B cell (primary cell): ENCODE measurements around the gene SNX11. TPM values are rescaled to one million over a fixed set of nuclear protein-coding genes. Genes with fewer than 3 reads are reported as not detected.

ENCODE experiments used
- ATAC-seq: fragments of 200-7000 bp; cut with Tn5 transposase; one replicate; pipeline ENCODE4 v1.10.0; 2021; ENCODE audit warnings: low read depth, mild to moderate bottlenecking, moderate number of reproducible peaks, moderate library complexity
- CTCF ChIA-PET: fragments of 350-600 bp; sonication (Branson Sonifier 250); formaldehyde crosslinking; loops from one replicate; lab custom pipeline; 2021; ENCODE audit warnings: antibody characterized with exemption, inconsistent platforms; lab: Charles Lee
- POLR2A ChIA-PET: fragments of 350-600 bp; sonication (Branson Sonifier 250); formaldehyde crosslinking; loops from one replicate; lab custom pipeline; 2021; ENCODE audit warnings: antibody characterized with exemption; lab: Charles Lee
- DNase-seq: peaks from one replicate; pipeline ENCODE4 v3.0.0; 2013
- H2AFZ ChIP-seq: 2 replicates; pipeline ENCODE4 v1.6.1; 2012; ENCODE audit warnings: mild to moderate bottlenecking, low read depth, low read length; ENCODE audit not compliant: insufficient read depth, poor library complexity, severe bottlenecking
- H3K27ac ChIP-seq, 2 donors: 1 replicate in 1 of 2; 2 replicates in 1 of 2; pipeline ENCODE4 v1.5.1; 2012 to 2013; ENCODE audit warnings: low read length in 2 of 2, mild to moderate bottlenecking in 2 of 2, moderate library complexity in 1 of 2
- H3K27me3 ChIP-seq, 4 experiments: fragments of 200-600 bp in 1 of 4; sonication (generic) in 1 of 4; replicated peaks in 1 of 4; 1 replicate in 2 of 4; 2 replicates in 2 of 4; pipeline versions ENCODE4 v1.6.1 to v1.7.0; 2013 to 2016; ENCODE audit warnings: low read length in 3 of 4, mild to moderate bottlenecking in 2 of 4, mixed read lengths in 1 of 4, moderate library complexity in 1 of 4; ENCODE audit not compliant: insufficient read depth in 4 of 4, control insufficient read depth in 3 of 4; ENCODE audit errors: control extremely low read depth in 1 of 4
- H3K36me3 ChIP-seq, 2 experiments: replicated peaks in 1 of 2; 1 replicate in 1 of 2; 2 replicates in 1 of 2; pipeline versions ENCODE4 v1.6.1 to v1.7.1; 2013; ENCODE audit warnings: low read length in 1 of 2; ENCODE audit not compliant: insufficient read depth in 2 of 2, control insufficient read depth in 1 of 2; ENCODE audit errors: control extremely low read depth in 1 of 2, extremely low read depth in 1 of 2
- H3K4me1 ChIP-seq, 2 donors: fragments of 200-600 bp in 1 of 2; sonication (generic) in 1 of 2; 1 replicate in 1 of 2; 2 replicates in 1 of 2; pipeline versions ENCODE4 v1.5.1 to v1.6.1; 2013 to 2017; ENCODE audit warnings: low read length in 2 of 2; ENCODE audit not compliant: control insufficient read depth in 2 of 2, insufficient read depth in 2 of 2
- H3K4me2 ChIP-seq: replicated peaks from 2 replicates; pipeline ENCODE3; 2012; ENCODE audit warnings: mild to moderate bottlenecking, low read depth, low read length; ENCODE audit not compliant: poor library complexity, severe bottlenecking
- H3K4me3 ChIP-seq, 5 experiments: fragments of 200-600 bp in 1 of 5; sonication (generic) in 1 of 5; 1 replicate in 3 of 5; 2 replicates in 2 of 5; pipeline versions ENCODE4 v1.5.1 to v1.7.0; 2011 to 2016; ENCODE audit warnings: low read length in 4 of 5, mild to moderate bottlenecking in 4 of 5, low read depth in 2 of 5, control low read depth in 1 of 5, moderate library complexity in 1 of 5; ENCODE audit not compliant: insufficient read depth in 1 of 5; ENCODE audit errors: control extremely low read depth in 1 of 5, extremely low read depth in 1 of 5
- H3K79me2 ChIP-seq: fragments of 200-600 bp; sonication (generic); one replicate; pipeline ENCODE4 v1.6.0; 2016; ENCODE audit warnings: low read length; ENCODE audit not compliant: control insufficient read depth, insufficient read depth
- H3K9ac ChIP-seq: fragments of 200-600 bp; sonication (generic); 2 replicates; pipeline ENCODE4 v1.6.1; 2017; ENCODE audit warnings: mild to moderate bottlenecking, low read length, moderate library complexity
- H3K9me3 ChIP-seq, 3 donors: one replicate each; pipeline versions ENCODE4 v1.6.1 to v1.7.1; 2013; ENCODE audit warnings: low read length in 2 of 3; ENCODE audit not compliant: control insufficient read depth in 2 of 3, insufficient read depth in 1 of 3; ENCODE audit errors: control extremely low read depth in 1 of 3
- H4K20me1 ChIP-seq: 2 replicates; pipeline ENCODE4 v1.6.0; 2012; ENCODE audit warnings: mild to moderate bottlenecking, low read length; ENCODE audit not compliant: insufficient read depth, control insufficient read depth, poor library complexity, severe bottlenecking
- H3K27ac Mint-ChIP-seq: one replicate; pipeline ENCODE4 v1.8.0; 2021; ENCODE audit warnings: mixed read lengths
- H3K27me3 Mint-ChIP-seq: one replicate; pipeline ENCODE4 v1.8.0; 2021; ENCODE audit warnings: mixed read lengths
- H3K4me1 Mint-ChIP-seq: one replicate; pipeline ENCODE4 v1.8.0; 2021; ENCODE audit warnings: mixed read lengths
- H3K4me3 Mint-ChIP-seq: one replicate; pipeline ENCODE4 v1.8.0; 2021; ENCODE audit warnings: mixed read lengths
- H3K9me3 Mint-ChIP-seq: one replicate; pipeline ENCODE4 v1.8.0; 2022; ENCODE audit warnings: mixed read lengths; ENCODE audit not compliant: insufficient read depth
- EZH2 ChIP-seq: IDR thresholded peaks from 2 replicates; pipeline ENCODE4 v1.6.1; 2012; ENCODE audit warnings: borderline replicate concordance, low read depth, mild to moderate bottlenecking, moderate library complexity, low read length; ENCODE audit not compliant: insufficient read depth, poor library complexity, severe bottlenecking
- WGBS: methylation state at CpG from one replicate; pipeline ENCODE4 v1.1.5; 2013; ENCODE audit warnings: missing lambda C conversion rate; ENCODE audit not compliant: insufficient coverage; 5-methylcytosine and 5-hydroxymethylcytosine counted together
- intact Hi-C: fragments of 100-400 bp; cut with micrococcal nuclease; formaldehyde crosslinking; loops from one replicate; pipeline ENCODE4 v1.10.0; 2022
- polyA plus RNA-seq: library from polyadenylated mRNA; depleted of rRNA; stranded (reverse); fragments of >200 nt; gene quantifications from 2 replicates; pipeline ENCODE4 v1.2.3, GENCODE V29; 2012
- total RNA-seq, 2 donors: library from RNA; stranded (reverse); fragments of 120-200 nt in 1 of 2; gene quantifications; 1 replicate in 1 of 2; 2 replicates in 1 of 2; pipeline versions ENCODE4 v1.2.3 to v1.2.4, GENCODE V29; 2013 to 2022
- TF ChIP-seq, protein P1 (sequence below): fragments of 200-600 bp; IDR thresholded peaks from one replicate; pipeline ENCODE4 v1.8.0; 2022; ENCODE audit warnings: antibody characterized with exemption, mild to moderate bottlenecking

Gene SNX11
- total and polyA plus RNA-seq, 2 donors (not counting 1 experiment from before 2014, with no cell fraction given) = 25.6 to 42.0 TPM

GRCh38 chr17:48128400-48128799, 20.8 kb downstream of the SNX11 start:
- no peaks in the 10 kb centered on the region for H3K9me3 ChIP-seq
- no peaks in the 10 kb centered on the region for H3K27me3 ChIP-seq
- H3K27ac ChIP-seq = no peak overlapping the region
- no peaks in the 10 kb centered on the region for H3K4me1 ChIP-seq
- ChIA-PET CTCF (interaction anchor here (1.6 to 9.4 kb wide), 6 partner anchors 16 to 102 kb away, joined by 3 to 237 read pairs (median 24); partner anchors contain the start of gene SNX11), POLR2A (no interaction called here)
- no peak for ATAC-seq
- TF ChIP-seq EZH2 = no peak
- TF ChIP-seq, protein P1, sequence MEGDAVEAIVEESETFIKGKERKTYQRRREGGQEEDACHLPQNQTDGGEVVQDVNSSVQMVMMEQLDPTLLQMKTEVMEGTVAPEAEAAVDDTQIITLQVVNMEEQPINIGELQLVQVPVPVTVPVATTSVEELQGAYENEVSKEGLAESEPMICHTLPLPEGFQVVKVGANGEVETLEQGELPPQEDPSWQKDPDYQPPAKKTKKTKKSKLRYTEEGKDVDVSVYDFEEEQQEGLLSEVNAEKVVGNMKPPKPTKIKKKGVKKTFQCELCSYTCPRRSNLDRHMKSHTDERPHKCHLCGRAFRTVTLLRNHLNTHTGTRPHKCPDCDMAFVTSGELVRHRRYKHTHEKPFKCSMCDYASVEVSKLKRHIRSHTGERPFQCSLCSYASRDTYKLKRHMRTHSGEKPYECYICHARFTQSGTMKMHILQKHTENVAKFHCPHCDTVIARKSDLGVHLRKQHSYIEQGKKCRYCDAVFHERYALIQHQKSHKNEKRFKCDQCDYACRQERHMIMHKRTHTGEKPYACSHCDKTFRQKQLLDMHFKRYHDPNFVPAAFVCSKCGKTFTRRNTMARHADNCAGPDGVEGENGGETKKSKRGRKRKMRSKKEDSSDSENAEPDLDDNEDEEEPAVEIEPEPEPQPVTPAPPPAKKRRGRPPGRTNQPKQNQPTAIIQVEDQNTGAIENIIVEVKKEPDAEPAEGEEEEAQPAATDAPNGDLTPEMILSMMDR = no peak
- Mint-ChIP-seq H3K4me1 (peaks cover 3% of the 10 kb centered on the region), H3K27ac (no peak overlapping the region), H3K9me3 (no peaks in the 10 kb centered on the region), H3K4me3 (no peak overlapping the region), H3K27me3 (no peaks in the 10 kb centered on the region)
- peaks cover 0 to 27% of the 10 kb centered on the region in 2 experiments for H3K36me3 ChIP-seq
- no CpG with 5 or more reads among the region's 5 CpGs for WGBS
- no peak overlapping the region for H2AFZ ChIP-seq
- no peak overlapping the region for H3K4me3 ChIP-seq
- H3K79me2 ChIP-seq = no peaks in the 10 kb centered on the region
- intact Hi-C loops = no loop called here
- no peak overlapping the region for H3K9ac ChIP-seq
- no peaks in the 10 kb centered on the region for H4K20me1 ChIP-seq
- no peak overlapping the region for H3K4me2 ChIP-seq
- DNase-seq = no peak

DNA sequence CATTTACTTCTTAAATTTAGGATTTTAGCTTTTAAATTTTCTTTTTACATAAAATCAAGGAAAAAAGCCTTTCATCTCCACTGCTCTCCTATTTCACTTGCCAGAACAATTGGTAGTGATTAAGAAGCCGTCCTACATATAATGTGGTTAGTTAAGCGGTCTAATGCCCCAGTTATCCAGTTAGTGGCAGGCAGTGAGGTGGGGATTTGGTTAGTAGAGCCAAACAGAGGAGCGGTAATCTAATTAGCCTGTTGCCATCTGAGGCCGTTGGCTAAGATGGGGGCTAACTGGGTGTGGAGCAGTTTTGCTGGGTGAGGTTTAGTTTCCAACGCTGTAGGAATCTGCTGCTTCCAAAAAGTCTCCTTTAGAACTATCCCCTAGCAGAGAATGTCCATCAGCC, 22.4 kb downstream of the SNX11 start:
- intact Hi-C loops = loop anchor here (2.0 kb wide), 1 partner anchor 19 kb away; no protein-coding TSS in a partner anchor
- no peak for TF ChIP-seq EZH2
- TF ChIP-seq, protein P1 = no peak
- ChIA-PET CTCF (interaction anchor here (1.2 to 9.4 kb wide), 11 partner anchors 11 to 127 kb away, joined by 3 to 237 read pairs (median 15); partner anchors contain the start of gene SNX11), POLR2A (no interaction called here)
- H3K27ac Mint-ChIP-seq = no peak overlapping the region
- Histone ChIP-seq H4K20me1 (no peaks in the 10 kb centered on the region), H3K4me2 (no peak overlapping the region), H3K27me3 (no peaks in the 10 kb centered on the region), H3K27ac (no peak overlapping the region), H3K79me2 (no peaks in the 10 kb centered on the region), H3K4me1 (no peaks in the 10 kb centered on the region), H3K36me3 (peaks cover 0 to 22% of the 10 kb centered on the region in 2 experiments), H3K9ac (no peak overlapping the region), H3K9me3 (no peaks in the 10 kb centered on the region), H3K4me3 (no peak overlapping the region), H2AFZ (no peak overlapping the region)
- H3K27me3 Mint-ChIP-seq = no peaks in the 10 kb centered on the region
- H3K9me3 Mint-ChIP-seq = no peaks in the 10 kb centered on the region
- ATAC-seq = no peak
- DNase-seq = no peak
- 83% methylated on average over 1 of the region's 5 CpGs for WGBS
- H3K4me3 Mint-ChIP-seq = no peak overlapping the region
- peaks cover 3% of the 10 kb centered on the region for H3K4me1 Mint-ChIP-seq
